ENCODE measurements around the gene ACTG1.

GRCh38 chr17:81538651-81539570 lies 26.3 kb upstream of the ACTG1 start:
- TF ChIP-seq GABPA (IDR thresholded peaks at IDR 0.05 in 1 of 2, conservative IDR thresholded peaks at IDR 0.05 in 1 of 2) (no peak), CTCF (IDR thresholded peaks at IDR 0.05; ENCODE audit: low read depth, low read length, missing input control) (no peak), FOXA1 (IDR thresholded peaks at IDR 0.05) (no peak), SP1 (IDR thresholded peaks at IDR 0.05) (no peak), HNF4G (IDR thresholded peaks at IDR 0.05) (no peak), ATF3 (IDR thresholded peaks at IDR 0.05) (no peak), REST (IDR thresholded peaks at IDR 0.05) (no peak), HNF4A (conservative IDR thresholded peaks at IDR 0.05) (no peak), NR2F2 (IDR thresholded peaks at IDR 0.05) (no peak), RXRA (IDR thresholded peaks at IDR 0.05) (no peak), JUND (IDR thresholded peaks at IDR 0.05) (no peak), TAF1 (conservative IDR thresholded peaks at IDR 0.05) (no peak), YY1 (IDR thresholded peaks at IDR 0.05) (no peak), MAX (IDR thresholded peaks at IDR 0.05) (no peak)
